ENCODE results near the gene UBE3C. TPM values are rescaled to one million over a fixed set of nuclear protein-coding genes. Genes with fewer than 3 reads are reported as not detected.

UBE3C gene
- total RNA-seq, 1 donor from 2014 or later: 78.8 TPM

GRCh38 chr7:157265051-157265450, 126.3 kb downstream of the UBE3C start:
- H3K36me3 ChIP-seq (ENCODE audit: control insufficient read depth in 3 of 3, insufficient read depth in 3 of 3, low read length in 3 of 3): peaks cover 48 to 56% (median 55%) of the 10 kb centered on the region in 3 donors

GRCh38 chr7:157266272-157266671, 127.5 kb downstream of the UBE3C start:
- H3K36me3 ChIP-seq (ENCODE audit: control insufficient read depth in 3 of 3, insufficient read depth in 3 of 3, low read length in 3 of 3): peaks cover 45 to 60% (median 50%) of the 10 kb centered on the region in 3 donors

More at GRCh38 chr7:157265051-157265450, 126.3 kb downstream of the UBE3C start:
- Histone ChIP-seq H3K27me3 (ENCODE audit: control insufficient read depth in 3 of 3, insufficient read depth in 3 of 3, low read length in 3 of 3) (no peaks in the 10 kb centered on the region), H3K4me3 (ENCODE audit: low read length in 3 of 3) (no peak overlapping the region), H3K4me1 (ENCODE audit: control insufficient read depth in 3 of 3, insufficient read depth in 3 of 3, low read length in 3 of 3) (peaks cover 0 to 4% (median 0%) of the 10 kb centered on the region in 3 donors), H3K9me3 (ENCODE audit: control insufficient read depth in 3 of 3, low read length in 3 of 3) (no peaks in the 10 kb centered on the region), H3K9ac (ENCODE audit: low read depth in 1 of 3, low read length in 3 of 3) (no peak overlapping the region), H3K27ac (ENCODE audit: low read depth, low read length) (no peak overlapping the region)

GRCh38 chr7:157267516-157267915, 128.8 kb downstream of the UBE3C start:
- no peak overlapping the region for H3K27ac ChIP-seq (ENCODE audit: low read depth, low read length)
- H3K27me3 ChIP-seq (ENCODE audit: control insufficient read depth in 3 of 3, insufficient read depth in 3 of 3, low read length in 3 of 3): no peaks in the 10 kb centered on the region
- peaks cover 8 to 13% (median 8%) of the 10 kb centered on the region in 3 donors for H3K4me1 ChIP-seq (ENCODE audit: control insufficient read depth in 3 of 3, insufficient read depth in 3 of 3, low read length in 3 of 3)
- H3K9me3 ChIP-seq (ENCODE audit: control insufficient read depth in 3 of 3, low read length in 3 of 3): no peaks in the 10 kb centered on the region
- H3K36me3 ChIP-seq (ENCODE audit: control insufficient read depth in 3 of 3, insufficient read depth in 3 of 3, low read length in 3 of 3): peaks cover 49 to 64% (median 55%) of the 10 kb centered on the region in 3 donors
- H3K9ac ChIP-seq (ENCODE audit: low read depth in 1 of 3, low read length in 3 of 3): no peak overlapping the region
- no peak overlapping the region for H3K4me3 ChIP-seq (ENCODE audit: low read length in 3 of 3)

More at GRCh38 chr7:157266272-157266671, 127.5 kb downstream of the UBE3C start:
- Histone ChIP-seq H3K27ac (ENCODE audit: low read depth, low read length) (no peak overlapping the region), H3K4me1 (ENCODE audit: control insufficient read depth in 3 of 3, insufficient read depth in 3 of 3, low read length in 3 of 3) (peaks cover under 1 to 4% (median under 1%) of the 10 kb centered on the region in 3 donors), H3K27me3 (ENCODE audit: control insufficient read depth in 3 of 3, insufficient read depth in 3 of 3, low read length in 3 of 3) (no peaks in the 10 kb centered on the region), H3K9ac (ENCODE audit: low read depth in 1 of 3, low read length in 3 of 3) (no peak overlapping the region), H3K4me3 (ENCODE audit: low read length in 3 of 3) (no peak overlapping the region), H3K9me3 (ENCODE audit: control insufficient read depth in 3 of 3, low read length in 3 of 3) (no peaks in the 10 kb centered on the region)

- no peak overlapping the region for H3K27ac ChIP-seq (ENCODE audit: low read depth, low read length)
- no peak overlapping the region for H3K4me3 ChIP-seq (ENCODE audit: low read length in 3 of 3)
- no peaks in the 10 kb centered on the region for H3K27me3 ChIP-seq (ENCODE audit: control insufficient read depth in 3 of 3, insufficient read depth in 3 of 3, low read length in 3 of 3)
- peaks cover 12 to 17% (median 13%) of the 10 kb centered on the region in 3 donors for H3K4me1 ChIP-seq (ENCODE audit: control insufficient read depth in 3 of 3, insufficient read depth in 3 of 3, low read length in 3 of 3)
- no peak overlapping the region for H3K9ac ChIP-seq (ENCODE audit: low read depth in 1 of 3, low read length in 3 of 3)
- peaks cover 48 to 60% (median 51%) of the 10 kb centered on the region in 3 donors for H3K36me3 ChIP-seq (ENCODE audit: control insufficient read depth in 3 of 3, insufficient read depth in 3 of 3, low read length in 3 of 3)
- H3K9me3 ChIP-seq (ENCODE audit: control insufficient read depth in 3 of 3, low read length in 3 of 3): no peaks in the 10 kb centered on the region
Observed at GRCh38 chr7:157267956-157268355, 129.2 kb downstream of the UBE3C start.

- Histone ChIP-seq H3K9ac (ENCODE audit: low read depth in 1 of 3, low read length in 3 of 3) (no peak overlapping the region), H3K9me3 (ENCODE audit: control insufficient read depth in 3 of 3, low read length in 3 of 3) (no peaks in the 10 kb centered on the region), H3K36me3 (ENCODE audit: control insufficient read depth in 3 of 3, insufficient read depth in 3 of 3, low read length in 3 of 3) (peaks cover 45 to 58% (median 49%) of the 10 kb centered on the region in 3 donors), H3K27me3 (ENCODE audit: control insufficient read depth in 3 of 3, insufficient read depth in 3 of 3, low read length in 3 of 3) (no peaks in the 10 kb centered on the region), H3K4me3 (ENCODE audit: low read length in 3 of 3) (no peak overlapping the region), H3K27ac (ENCODE audit: low read depth, low read length) (no peak overlapping the region), H3K4me1 (ENCODE audit: control insufficient read depth in 3 of 3, insufficient read depth in 3 of 3, low read length in 3 of 3) (peaks cover 17 to 23% (median 18%) of the 10 kb centered on the region in 3 donors)
Observed at GRCh38 chr7:157268540-157268939, 129.8 kb downstream of the UBE3C start.

- H3K4me3 ChIP-seq (ENCODE audit: low read length in 3 of 3): no peak overlapping the region
- H3K9ac ChIP-seq (ENCODE audit: low read depth in 1 of 3, low read length in 3 of 3): no peak overlapping the region
- H3K4me1 ChIP-seq (ENCODE audit: control insufficient read depth in 3 of 3, insufficient read depth in 3 of 3, low read length in 3 of 3): peaks cover 17 to 23% (median 18%) of the 10 kb centered on the region in 3 donors
- H3K27ac ChIP-seq (ENCODE audit: low read depth, low read length): no peak overlapping the region
- peaks cover 38 to 50% (median 41%) of the 10 kb centered on the region in 3 donors for H3K36me3 ChIP-seq (ENCODE audit: control insufficient read depth in 3 of 3, insufficient read depth in 3 of 3, low read length in 3 of 3)
- no peaks in the 10 kb centered on the region for H3K9me3 ChIP-seq (ENCODE audit: control insufficient read depth in 3 of 3, low read length in 3 of 3)
- H3K27me3 ChIP-seq (ENCODE audit: control insufficient read depth in 3 of 3, insufficient read depth in 3 of 3, low read length in 3 of 3): no peaks in the 10 kb centered on the region
Observed at GRCh38 chr7:157269341-157270059, 130.8 kb downstream of the UBE3C start.

- no peak overlapping the region for H3K27ac ChIP-seq (ENCODE audit: low read depth, low read length)
- H3K9me3 ChIP-seq (ENCODE audit: control insufficient read depth in 3 of 3, low read length in 3 of 3): no peaks in the 10 kb centered on the region
- no peak overlapping the region for H3K9ac ChIP-seq (ENCODE audit: low read depth in 1 of 3, low read length in 3 of 3)
- no peak overlapping the region for H3K4me3 ChIP-seq (ENCODE audit: low read length in 3 of 3)
- H3K4me1 ChIP-seq (ENCODE audit: control insufficient read depth in 3 of 3, insufficient read depth in 3 of 3, low read length in 3 of 3): peaks cover 17 to 23% (median 18%) of the 10 kb centered on the region in 3 donors
- no peaks in the 10 kb centered on the region for H3K27me3 ChIP-seq (ENCODE audit: control insufficient read depth in 3 of 3, insufficient read depth in 3 of 3, low read length in 3 of 3)
- H3K36me3 ChIP-seq (ENCODE audit: control insufficient read depth in 3 of 3, insufficient read depth in 3 of 3, low read length in 3 of 3): peaks cover 36 to 45% (median 38%) of the 10 kb centered on the region in 3 donors
Observed at GRCh38 chr7:157270060-157270444, 131.3 kb downstream of the UBE3C start.

GRCh38 chr7:157271315-157271990, 132.7 kb downstream of the UBE3C start:
- Histone ChIP-seq H3K27ac (ENCODE audit: low read depth, low read length) (peak overlapping the region; percentile 54), H3K27me3 (ENCODE audit: control insufficient read depth in 3 of 3, insufficient read depth in 3 of 3, low read length in 3 of 3) (no peaks in the 10 kb centered on the region), H3K36me3 (ENCODE audit: control insufficient read depth in 3 of 3, insufficient read depth in 3 of 3, low read length in 3 of 3) (peaks cover 30 to 39% (median 31%) of the 10 kb centered on the region in 3 donors), H3K9me3 (ENCODE audit: control insufficient read depth in 3 of 3, low read length in 3 of 3) (no peaks in the 10 kb centered on the region), H3K4me3 (ENCODE audit: low read length in 3 of 3) (no peak overlapping the region), H3K9ac (ENCODE audit: low read depth in 1 of 3, low read length in 3 of 3) (no peak overlapping the region), H3K4me1 (ENCODE audit: control insufficient read depth in 3 of 3, insufficient read depth in 3 of 3, low read length in 3 of 3) (peaks cover 17 to 23% (median 18%) of the 10 kb centered on the region in 3 donors)

- H3K4me3 ChIP-seq (ENCODE audit: low read length in 3 of 3): no peak overlapping the region
- peak overlapping the region in 2 of 3 donors; percentile 43 to 62 for H3K9ac ChIP-seq (ENCODE audit: low read depth in 1 of 3, low read length in 3 of 3)
- peaks cover 17 to 23% (median 18%) of the 10 kb centered on the region in 3 donors for H3K4me1 ChIP-seq (ENCODE audit: control insufficient read depth in 3 of 3, insufficient read depth in 3 of 3, low read length in 3 of 3)
- peaks cover 0 to 4% (median 0%) of the 10 kb centered on the region in 3 donors for H3K27me3 ChIP-seq (ENCODE audit: control insufficient read depth in 3 of 3, insufficient read depth in 3 of 3, low read length in 3 of 3)
- peak overlapping the region; percentile 54 for H3K27ac ChIP-seq (ENCODE audit: low read depth, low read length)
- H3K9me3 ChIP-seq (ENCODE audit: control insufficient read depth in 3 of 3, low read length in 3 of 3): no peaks in the 10 kb centered on the region
- peaks cover 30 to 39% (median 31%) of the 10 kb centered on the region in 3 donors for H3K36me3 ChIP-seq (ENCODE audit: control insufficient read depth in 3 of 3, insufficient read depth in 3 of 3, low read length in 3 of 3)
Observed at GRCh38 chr7:157271991-157272324, 133.2 kb downstream of the UBE3C start.

All from skeletal muscle tissue (tissue), 4 donors.